K562 (cell line): Measurements from ENCODE around the gene SCLY. TPM values are rescaled to one million over a fixed set of nuclear protein-coding genes. Genes with fewer than 3 reads are reported as not detected.

Experiments used
- ATAC-seq: fragments of 200-7000 bp; cut with Tn5 transposase; 3 replicates; pipeline ENCODE4 v1.9.1; 2020; ENCODE audit warnings: moderate library complexity
- BruUV-seq: library from RNA; stranded (reverse); fragments of 400-500 nt; replicated peaks from 2 replicates; lab custom pipeline; 2021; lab: Mats Ljungman, UMichigan
- CTCF ChIA-PET: fragments of 300-600 bp; formaldehyde crosslinking; extraction: SDS; loops from one replicate; lab custom pipeline; 2021; ENCODE audit warnings: low intra/inter-chr PET ratio; lab: Yijun Ruan, JAX
- POLR2A ChIA-PET: fragments of 300-600, 350-650 bp; sonication (Branson Sonifier 250); formaldehyde crosslinking; extraction: SDS; loops from one replicate; lab custom pipeline; 2021; ENCODE audit warnings: antibody characterized with exemption, inconsistent platforms; lab: Yijun Ruan, JAX
- DNase-seq, 4 experiments: peaks; one replicate each; pipeline versions ENCODE4 v3.0.0 to v3.0.0-alpha.2; 2011 to 2018; ENCODE audit warnings: low spot score in 3 of 4, mixed read lengths in 3 of 4; ENCODE audit errors: extremely low read depth in 1 of 4
- FAIRE-seq: peaks from 2 replicates; lab custom pipeline; 2011; peaks lifted over from hg19 to GRCh38; lab: Jason Lieb, UNC
- H2AFZ ChIP-seq: 2 replicates; pipeline ENCODE4 v1.6.0; 2011; ENCODE audit warnings: low read depth, low read length, control low read depth, inconsistent platforms
- H3K27ac ChIP-seq: fragments of 200-600 bp; 3 replicates; pipeline ENCODE4 v1.8.0; 2011; ENCODE audit warnings: low read depth, mild to moderate bottlenecking, control low read depth, inconsistent platforms, low read length, moderate library complexity, mixed read lengths; ENCODE audit errors: extremely low read depth
- H3K27me3 ChIP-seq, 2 experiments: fragments of 300-600 bp in 1 of 2; 2 replicates in 1 of 2; 3 replicates in 1 of 2; pipeline versions ENCODE4 v1.6.0 to v1.8.0; 2011; ENCODE audit warnings: inconsistent platforms in 2 of 2, low read length in 2 of 2, mild to moderate bottlenecking in 1 of 2, mixed read lengths in 1 of 2, moderate library complexity in 1 of 2; ENCODE audit not compliant: control insufficient read depth in 2 of 2, insufficient read depth in 2 of 2
- H3K36me3 ChIP-seq: fragments of 300-600 bp; 3 replicates; pipeline ENCODE4 v1.8.0; 2011; ENCODE audit warnings: mild to moderate bottlenecking, low read length, inconsistent platforms; ENCODE audit not compliant: control insufficient read depth, insufficient read depth
- H3K4me1 ChIP-seq, 2 experiments: fragments of 200-600 bp in 1 of 2; replicated peaks in 1 of 2; 2 replicates in 1 of 2; 3 replicates in 1 of 2; pipeline versions ENCODE4 v1.5.1 to v1.8.0; 2011; ENCODE audit warnings: inconsistent platforms in 2 of 2, low read length in 2 of 2, mild to moderate bottlenecking in 1 of 2, mixed read lengths in 1 of 2, moderate library complexity in 1 of 2; ENCODE audit not compliant: control insufficient read depth in 2 of 2, insufficient read depth in 2 of 2
- H3K4me2 ChIP-seq: 2 replicates; pipeline ENCODE4 v1.6.1; 2011; ENCODE audit warnings: low read length, control low read depth, inconsistent platforms, mixed read lengths; ENCODE audit not compliant: insufficient read depth
- H3K4me3 ChIP-seq: fragments of 200-600 bp; sonication (generic), shearing (Covaris generic); 2 replicates; pipeline ENCODE4 v1.5.1; 2016; ENCODE audit warnings: control low read depth, inconsistent platforms
- H3K79me2 ChIP-seq: fragments of 200-600 bp; 3 replicates; pipeline ENCODE4 v1.8.0; 2011; ENCODE audit warnings: low read length, inconsistent platforms; ENCODE audit not compliant: control insufficient read depth, insufficient read depth
- H3K9ac ChIP-seq, 2 experiments: 2 replicates each; pipeline versions ENCODE4 v1.6.0 to v1.6.1; 2011; ENCODE audit warnings: low read depth in 2 of 2, low read length in 2 of 2, control low read depth in 1 of 2, inconsistent platforms in 1 of 2, mild to moderate bottlenecking in 1 of 2, mixed read lengths in 1 of 2; ENCODE audit not compliant: insufficient read depth in 1 of 2
- H3K9me1 ChIP-seq: one replicate; pipeline ENCODE4 v1.6.0; 2011; ENCODE audit warnings: inconsistent platforms, mild to moderate bottlenecking, low read length, moderate library complexity; ENCODE audit not compliant: control insufficient read depth, insufficient read depth
- H3K9me3 ChIP-seq: replicated peaks from 2 replicates; pipeline ENCODE4 v1.5.1; 2011; ENCODE audit warnings: low read depth, low read length, inconsistent platforms; ENCODE audit not compliant: control insufficient read depth, insufficient read depth
- H4K20me1 ChIP-seq: replicated peaks from 2 replicates; pipeline ENCODE4 v1.6.1; 2011; ENCODE audit warnings: low read length, inconsistent platforms, mixed read lengths; ENCODE audit not compliant: control insufficient read depth, insufficient read depth
- AFF4 ChIP-seq: sonication (generic); formaldehyde crosslinking; IDR thresholded peaks from 2 replicates; pipeline ENCODE4 v1.8.0; 2023; ENCODE audit warnings: mild to moderate bottlenecking, missing genetic modification reagents
- EP400 ChIP-seq: fragments of 450-650 bp; IDR thresholded peaks from 2 replicates; pipeline ENCODE4 v1.6.1; 2017; ENCODE audit warnings: antibody characterized with exemption, mild to moderate bottlenecking, moderate library complexity
- HMBOX1 ChIP-seq: sonication (generic); IDR thresholded peaks from 2 replicates; pipeline ENCODE4 v1.6.1; 2016
- MAX ChIP-seq: sonication (generic); formaldehyde crosslinking; IDR thresholded peaks from 2 replicates; pipeline ENCODE4 v1.9.0; 2022; ENCODE audit warnings: mild to moderate bottlenecking, missing genetic modification reagents
- MCM2 ChIP-seq: fragments of 450-650 bp; IDR thresholded peaks from 2 replicates; pipeline ENCODE4 v1.6.1; 2017; ENCODE audit warnings: low read depth, mild to moderate bottlenecking
- NFIX ChIP-seq: fragments of 250-450 bp; sonication (Bioruptor Pico); IDR thresholded peaks from 2 replicates; pipeline ENCODE4 v1.4.0; 2020; ENCODE audit warnings: low read depth, mild to moderate bottlenecking, moderate library complexity
- RBM34 ChIP-seq: fragments of 200-400 bp; formaldehyde crosslinking; IDR thresholded peaks from 2 replicates; pipeline ENCODE4 v1.6.1; 2018; ENCODE audit warnings: low read length, borderline replicate concordance; ENCODE audit not compliant: insufficient read depth
- SIN3A ChIP-seq, 2 experiments: fragments of 150-350 bp in 1 of 2; IDR thresholded peaks; 2 replicates each; pipeline ENCODE4 v1.6.1; 2011 to 2016; ENCODE audit warnings: borderline replicate concordance in 2 of 2, low read depth in 2 of 2, low read length in 2 of 2, mild to moderate bottlenecking in 2 of 2, moderate library complexity in 2 of 2; ENCODE audit not compliant: control insufficient read depth in 1 of 2
- SMAD3 ChIP-seq: fragments of 450-650 bp; formaldehyde crosslinking; conservative IDR thresholded peaks from 2 replicates; pipeline ENCODE4 v1.4.0; 2020; ENCODE audit warnings: mild to moderate bottlenecking
- THRAP3 ChIP-seq: fragments of 450-650 bp; IDR thresholded peaks from 2 replicates; pipeline ENCODE4 v1.6.1; 2016; ENCODE audit warnings: mild to moderate bottlenecking, inconsistent platforms, borderline replicate concordance
- USF2 ChIP-seq: sonication (generic); formaldehyde crosslinking; IDR thresholded peaks from 2 replicates; pipeline ENCODE4 v1.5.0; 2020; ENCODE audit warnings: missing genetic modification reagents
- ZNF239 ChIP-seq: fragments of 250-450 bp; sonication (Bioruptor Pico); IDR thresholded peaks from 2 replicates; pipeline ENCODE4 v1.4.0; 2020; ENCODE audit warnings: mild to moderate bottlenecking
- ZNF431 ChIP-seq: sonication (generic); formaldehyde crosslinking; IDR thresholded peaks from 2 replicates; pipeline ENCODE4 v1.8.0; 2022; ENCODE audit warnings: mild to moderate bottlenecking, missing genetic modification reagents
- ZNF76 ChIP-seq: fragments of 250-450 bp; sonication (Bioruptor Pico); IDR thresholded peaks from 2 replicates; pipeline ENCODE4 v1.4.0; 2020; ENCODE audit warnings: mild to moderate bottlenecking, moderate library complexity, borderline replicate concordance
- WGBS: fragments of 100-300 bp; shearing (Covaris generic); methylation state at CpG from one replicate; pipeline ENCODE4 v1.1.6; 2016; ENCODE audit warnings: low coverage, mixed read lengths; ENCODE audit not compliant: insufficient coverage; ENCODE audit errors: missing lambda C conversion rate; 5-methylcytosine and 5-hydroxymethylcytosine counted together
- in situ Hi-C: fragments of 300-500 bp; cut with MboI; formaldehyde crosslinking; loops from 4 replicates; pipeline ENCODE4 v1.15.0; 2018; ENCODE audit warnings: inconsistent platforms, mixed read lengths
- intact Hi-C: fragments of 100-400 bp; cut with micrococcal nuclease; formaldehyde crosslinking; loops from 2 replicates; pipeline ENCODE4 v1.14.2; 2022
- polyA plus RNA-seq, 8 experiments: library from polyadenylated mRNA; depleted of rRNA in 4 of 8; stranded (reverse) in 5 of 8; unstranded in 3 of 8; fragments of >200 nt; fragmentation: Nextera tagmentation in 2 of 8; fragmentation: Illumina TruSeq in 1 of 8; extraction: Ambion mirVana in 2 of 8; extraction: Trizol in 1 of 8; gene quantifications; 2 replicates each; pipeline versions ENCODE4 v1.2.1 to v1.2.3, GENCODE V29; 2011 to 2014; ENCODE audit warnings: inconsistent platforms in 1 of 8, missing spikeins in 1 of 8
- total RNA-seq, 7 experiments: library from RNA; depleted of rRNA in 6 of 7; stranded (reverse); fragments of >200 nt in 6 of 7; fragmentation: Illumina TruSeq in 2 of 7; extraction: Trizol in 2 of 7; gene quantifications; 2 replicates each; pipeline versions ENCODE4 v1.2.1 to v1.2.3, GENCODE V29; 2011 to 2021; ENCODE audit warnings: low replicate concordance in 1 of 7

Gene SCLY
- total and polyA plus RNA-seq, 9 of the 15 experiments (the other 6 are each of a cell fraction or from before 2014, with no cell fraction given), result 2.6 to 32.2 (median 21.1) TPM

GRCh38 chr2:238061315-238062202 is 758 bp downstream of the SCLY start:
- WGBS, result 0% methylated on average over 22 of the region's 29 CpGs
- H3K4me2 ChIP-seq, result peak overlapping the region; percentile 80
- H3K79me2 ChIP-seq, result peaks cover 40% of the 10 kb centered on the region
- H3K36me3 ChIP-seq, result peaks cover 30% of the 10 kb centered on the region
- ATAC-seq (peak; percentile 27), DNase-seq (peak; percentile 20 to 51 (median 29)), FAIRE-seq (peak; percentile 37)
- no peaks in the 10 kb centered on the region for H3K9me1 ChIP-seq
- H3K27ac ChIP-seq, result peak overlapping the region; percentile 75
- in situ Hi-C loops, result no loop called here
- no peaks in the 10 kb centered on the region for H3K9me3 ChIP-seq
- peak overlapping the region; percentile 74 for H3K4me3 ChIP-seq
- peaks cover 4 to 9% of the 10 kb centered on the region in 2 experiments; a peak in 4 of 5 replicates for H3K4me1 ChIP-seq
- H2AFZ ChIP-seq, result peak overlapping the region; percentile 83
- no peaks in the 10 kb centered on the region for H3K27me3 ChIP-seq
- H3K9ac ChIP-seq, result peak overlapping the region; percentile 85 to 92
- POLR2A ChIA-PET, result interaction anchor here (0.7 to 1.1 kb wide), 5 partner anchors 14 to 148 kb away, joined by 3 read pairs; no protein-coding TSS in a partner anchor
- no peaks in the 10 kb centered on the region for H4K20me1 ChIP-seq
- BruUV-seq, result TSS peak; percentile 55
- CTCF ChIA-PET, result no interaction called here
- intact Hi-C loops, result no loop called here
- TF ChIP-seq SIN3A (IDR thresholded peaks at IDR 0.05; ENCODE audit: borderline replicate concordance in 2 of 2, control insufficient read depth in 1 of 2, low read depth in 2 of 2, low read length in 2 of 2), result peak; percentile 17 to 71; a peak in 1 of 4 replicates
- TF ChIP-seq RBM34, result no peak
- TF ChIP-seq AFF4 (CRISPR knock-in tag), result no peak
- TF ChIP-seq THRAP3, result no peak
- no peak for TF ChIP-seq SMAD3 (CRISPR knock-in tag)
- TF ChIP-seq MAX (CRISPR knock-in tag), result peak; percentile 41; the same call in 1 of the 2 replicates
- no peak for TF ChIP-seq MCM2
- peak; percentile 66; the same call in 1 of the 2 replicates for TF ChIP-seq EP400
- TF ChIP-seq NFIX, result no peak
- no peak for TF ChIP-seq ZNF239
- no peak for TF ChIP-seq ZNF76 (CRISPR knock-in tag)
- no peak for TF ChIP-seq ZNF431 (CRISPR knock-in tag)
- TF ChIP-seq USF2 (CRISPR knock-in tag), result 0 out of 2 replicates have a peak, but pooled peaks have one; percentile 18
- TF ChIP-seq HMBOX1, result 0 out of 2 replicates have a peak, but pooled peaks have one; percentile 15
